Tibial nerve (tissue), 3 donors: ENCODE measurements around the gene PITRM1.

ENCODE experiments used
- POLR2A ChIP-seq, 2 donors: fragments of 450-650 bp; IDR thresholded peaks; one replicate each; pipeline ENCODE4 v1.6.1; 2017; ENCODE audit warnings: antibody characterized with exemption in 2 of 2, mild to moderate bottlenecking in 2 of 2, moderate library complexity in 2 of 2
- TF ChIP-seq, protein P1 (sequence below), 5 experiments: fragments of 200-600 bp in 3 of 5; fragments of 450-650 bp in 2 of 5; sonication (generic) in 3 of 5; IDR thresholded peaks; one replicate each; pipeline ENCODE4 v1.5.1; 2016 to 2019; ENCODE audit warnings: antibody characterized with exemption in 5 of 5, mild to moderate bottlenecking in 3 of 5, moderate library complexity in 2 of 5

DNA sequence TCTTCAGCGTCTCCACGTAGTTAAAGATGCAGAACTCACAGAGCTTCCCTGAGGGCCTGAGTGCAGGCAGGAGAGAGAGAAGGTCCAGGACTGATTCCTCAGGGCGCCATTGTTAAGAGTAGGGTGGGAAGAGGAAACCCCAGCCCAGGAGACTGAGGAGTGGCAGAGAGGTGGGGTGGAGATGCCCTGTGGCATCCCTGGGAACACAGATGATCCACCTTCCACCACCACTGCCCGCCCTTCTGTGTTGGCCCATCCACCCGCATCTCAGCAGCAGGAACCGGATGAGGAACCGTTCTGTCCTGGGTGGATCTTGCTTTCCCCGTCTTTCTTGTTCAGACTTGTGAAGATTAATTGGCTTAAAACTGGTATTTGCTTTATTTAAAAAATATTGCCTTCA is 56.9 kb downstream of the PITRM1 start:
- TF ChIP-seq, protein P1, sequence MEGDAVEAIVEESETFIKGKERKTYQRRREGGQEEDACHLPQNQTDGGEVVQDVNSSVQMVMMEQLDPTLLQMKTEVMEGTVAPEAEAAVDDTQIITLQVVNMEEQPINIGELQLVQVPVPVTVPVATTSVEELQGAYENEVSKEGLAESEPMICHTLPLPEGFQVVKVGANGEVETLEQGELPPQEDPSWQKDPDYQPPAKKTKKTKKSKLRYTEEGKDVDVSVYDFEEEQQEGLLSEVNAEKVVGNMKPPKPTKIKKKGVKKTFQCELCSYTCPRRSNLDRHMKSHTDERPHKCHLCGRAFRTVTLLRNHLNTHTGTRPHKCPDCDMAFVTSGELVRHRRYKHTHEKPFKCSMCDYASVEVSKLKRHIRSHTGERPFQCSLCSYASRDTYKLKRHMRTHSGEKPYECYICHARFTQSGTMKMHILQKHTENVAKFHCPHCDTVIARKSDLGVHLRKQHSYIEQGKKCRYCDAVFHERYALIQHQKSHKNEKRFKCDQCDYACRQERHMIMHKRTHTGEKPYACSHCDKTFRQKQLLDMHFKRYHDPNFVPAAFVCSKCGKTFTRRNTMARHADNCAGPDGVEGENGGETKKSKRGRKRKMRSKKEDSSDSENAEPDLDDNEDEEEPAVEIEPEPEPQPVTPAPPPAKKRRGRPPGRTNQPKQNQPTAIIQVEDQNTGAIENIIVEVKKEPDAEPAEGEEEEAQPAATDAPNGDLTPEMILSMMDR (IDR thresholded peaks at IDR 0.05) = no peak
- no peak for TF ChIP-seq POLR2A (IDR thresholded peaks at IDR 0.05)
